CD4-positive, alpha-beta T cell (primary cell): Measurements from ENCODE around the gene PLEKHG4B. TPM values are rescaled to one million over a fixed set of nuclear protein-coding genes. Genes with fewer than 3 reads are reported as not detected.

Experiments
- ATAC-seq: fragments of 200-7000 bp; cut with Tn5 transposase; one replicate; pipeline ENCODE4 v1.10.0; 2022; ENCODE audit warnings: mild to moderate bottlenecking; ENCODE audit not compliant: poor library complexity
- CTCF ChIA-PET: fragments of 350-600 bp; sonication (Branson Sonifier 250); formaldehyde crosslinking; loops from one replicate; lab custom pipeline; 2021; ENCODE audit warnings: antibody characterized with exemption, inconsistent platforms; lab: Charles Lee
- POLR2A ChIA-PET: fragments of 350-600 bp; sonication (Branson Sonifier 250); formaldehyde crosslinking; loops from one replicate; lab custom pipeline; 2021; ENCODE audit warnings: antibody characterized with exemption, inconsistent platforms; lab: Charles Lee
- DNase-seq, 14 experiments: peaks; one replicate each; pipeline ENCODE4 v3.0.0-alpha.2; 2013 to 2020; ENCODE audit warnings: mixed read lengths in 2 of 14
- H3K27ac ChIP-seq, 2 donors: one replicate each; pipeline versions ENCODE4 v1.5.1 to v1.7.0; 2013; ENCODE audit warnings: low read length in 2 of 2, low read depth in 1 of 2, mild to moderate bottlenecking in 1 of 2
- H3K27me3 ChIP-seq, 2 experiments: 1 replicate in 1 of 2; 2 replicates in 1 of 2; pipeline versions ENCODE4 v1.6.1 to v1.7.0; 2013; ENCODE audit warnings: low read length in 2 of 2, control low read depth in 1 of 2, mild to moderate bottlenecking in 1 of 2, moderate library complexity in 1 of 2; ENCODE audit not compliant: insufficient read depth in 2 of 2, control insufficient read depth in 1 of 2
- H3K36me3 ChIP-seq: one replicate; pipeline ENCODE4 v1.6.1; 2013; ENCODE audit warnings: low read length, control low read depth; ENCODE audit not compliant: insufficient read depth
- H3K4me1 ChIP-seq: one replicate; pipeline ENCODE4 v1.6.1; 2013; ENCODE audit warnings: low read length, control low read depth; ENCODE audit not compliant: insufficient read depth
- H3K4me3 ChIP-seq: one replicate; pipeline ENCODE4 v1.5.1; 2013; ENCODE audit warnings: mild to moderate bottlenecking, low read length, moderate library complexity
- H3K9me3 ChIP-seq, 2 experiments: 1 replicate in 1 of 2; 2 replicates in 1 of 2; pipeline versions ENCODE4 v1.6.1 to v1.7.0; 2013; ENCODE audit warnings: low read length in 2 of 2, mild to moderate bottlenecking in 2 of 2, control low read depth in 1 of 2, moderate library complexity in 1 of 2; ENCODE audit not compliant: control insufficient read depth in 1 of 2, insufficient read depth in 1 of 2
- H3K27ac Mint-ChIP-seq: one replicate; pipeline ENCODE4 v1.8.0; 2020; ENCODE audit warnings: mixed read lengths
- H3K27me3 Mint-ChIP-seq: one replicate; pipeline ENCODE4 v1.8.0; 2021; ENCODE audit warnings: mixed read lengths
- H3K36me3 Mint-ChIP-seq: one replicate; pipeline ENCODE4 v1.8.0; 2021; ENCODE audit warnings: low read depth, mixed read lengths
- H3K4me1 Mint-ChIP-seq: one replicate; pipeline ENCODE4 v1.8.0; 2021; ENCODE audit warnings: low read depth, mixed read lengths
- H3K4me3 Mint-ChIP-seq: one replicate; pipeline ENCODE4 v1.8.0; 2020; ENCODE audit warnings: mild to moderate bottlenecking, mixed read lengths
- H3K9me3 Mint-ChIP-seq: one replicate; pipeline ENCODE4 v1.8.0; 2020; ENCODE audit warnings: mixed read lengths
- intact Hi-C, 2 experiments: fragments of 100-400 bp; cut with DNase I in 1 of 2; cut with micrococcal nuclease in 1 of 2; formaldehyde crosslinking; loops; one replicate each; pipeline versions ENCODE4 v1.15.1 to v1.9.0; 2023 to 2025; cut with DNase I, micrococcal nuclease
- total RNA-seq, 174 experiments: library from RNA in 2 of 174; stranded (reverse) in 2 of 174; gene quantifications; one replicate each; pipeline ENCODE4 v1.2.3 and lab custom pipeline; 2021 to 2026
- TF ChIP-seq, protein P1 (sequence below): fragments of 200-600 bp; IDR thresholded peaks from one replicate; pipeline ENCODE4 v1.8.0; 2022; ENCODE audit warnings: antibody characterized with exemption, mild to moderate bottlenecking

The PLEKHG4B gene
- total RNA-seq, 2 experiments from 2014 or later: 0.17 to 0.36 TPM

DNA sequence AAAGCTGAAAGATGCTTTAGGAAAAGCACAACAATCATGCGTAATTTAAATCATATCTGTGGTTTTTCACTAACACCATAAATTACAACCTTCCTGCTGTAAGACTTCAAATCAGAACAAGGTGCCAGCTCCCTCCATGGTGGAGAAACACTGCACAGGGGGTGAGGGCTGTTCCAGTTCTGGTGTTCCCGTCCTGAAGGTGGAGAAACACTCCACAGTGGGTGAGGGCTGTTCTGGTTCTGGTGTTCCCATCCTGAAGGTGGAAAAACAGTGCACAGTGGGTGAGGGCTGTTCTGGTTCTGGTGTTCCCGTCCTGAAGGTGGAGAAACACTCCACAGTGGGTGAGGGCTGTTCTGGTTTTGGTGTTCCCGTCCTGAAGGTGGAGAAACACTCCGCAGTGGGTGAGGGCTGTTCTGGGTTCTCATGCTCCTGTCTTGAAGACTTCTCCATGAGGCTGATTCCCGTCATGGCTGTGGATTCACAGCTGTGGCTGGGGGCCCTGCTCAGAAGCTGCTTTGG lies 12.9 kb downstream of the PLEKHG4B start:
- intact Hi-C loops: no loop called here
- Mint-ChIP-seq H3K9me3 (no peaks in the 10 kb centered on the region), H3K36me3 (no peaks in the 10 kb centered on the region), H3K27ac (no peak overlapping the region), H3K4me3 (no peak overlapping the region), H3K4me1 (no peaks in the 10 kb centered on the region), H3K27me3 (peaks cover 2% of the 10 kb centered on the region)
- H3K9me3 ChIP-seq: peaks cover 0 to 5% of the 10 kb centered on the region in 2 experiments
- TF ChIP-seq, protein P1, sequence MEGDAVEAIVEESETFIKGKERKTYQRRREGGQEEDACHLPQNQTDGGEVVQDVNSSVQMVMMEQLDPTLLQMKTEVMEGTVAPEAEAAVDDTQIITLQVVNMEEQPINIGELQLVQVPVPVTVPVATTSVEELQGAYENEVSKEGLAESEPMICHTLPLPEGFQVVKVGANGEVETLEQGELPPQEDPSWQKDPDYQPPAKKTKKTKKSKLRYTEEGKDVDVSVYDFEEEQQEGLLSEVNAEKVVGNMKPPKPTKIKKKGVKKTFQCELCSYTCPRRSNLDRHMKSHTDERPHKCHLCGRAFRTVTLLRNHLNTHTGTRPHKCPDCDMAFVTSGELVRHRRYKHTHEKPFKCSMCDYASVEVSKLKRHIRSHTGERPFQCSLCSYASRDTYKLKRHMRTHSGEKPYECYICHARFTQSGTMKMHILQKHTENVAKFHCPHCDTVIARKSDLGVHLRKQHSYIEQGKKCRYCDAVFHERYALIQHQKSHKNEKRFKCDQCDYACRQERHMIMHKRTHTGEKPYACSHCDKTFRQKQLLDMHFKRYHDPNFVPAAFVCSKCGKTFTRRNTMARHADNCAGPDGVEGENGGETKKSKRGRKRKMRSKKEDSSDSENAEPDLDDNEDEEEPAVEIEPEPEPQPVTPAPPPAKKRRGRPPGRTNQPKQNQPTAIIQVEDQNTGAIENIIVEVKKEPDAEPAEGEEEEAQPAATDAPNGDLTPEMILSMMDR: no peak
- H3K36me3 ChIP-seq: no peaks in the 10 kb centered on the region
- no peak overlapping the region for H3K4me3 ChIP-seq
- no peaks in the 10 kb centered on the region for H3K4me1 ChIP-seq
- DNase-seq (no peak), ATAC-seq (no peak)
- ChIA-PET CTCF (no interaction called here), POLR2A (no interaction called here)
- H3K27ac ChIP-seq: no peak overlapping the region
- peaks cover 3 to 10% of the 10 kb centered on the region in 2 experiments for H3K27me3 ChIP-seq

DNA sequence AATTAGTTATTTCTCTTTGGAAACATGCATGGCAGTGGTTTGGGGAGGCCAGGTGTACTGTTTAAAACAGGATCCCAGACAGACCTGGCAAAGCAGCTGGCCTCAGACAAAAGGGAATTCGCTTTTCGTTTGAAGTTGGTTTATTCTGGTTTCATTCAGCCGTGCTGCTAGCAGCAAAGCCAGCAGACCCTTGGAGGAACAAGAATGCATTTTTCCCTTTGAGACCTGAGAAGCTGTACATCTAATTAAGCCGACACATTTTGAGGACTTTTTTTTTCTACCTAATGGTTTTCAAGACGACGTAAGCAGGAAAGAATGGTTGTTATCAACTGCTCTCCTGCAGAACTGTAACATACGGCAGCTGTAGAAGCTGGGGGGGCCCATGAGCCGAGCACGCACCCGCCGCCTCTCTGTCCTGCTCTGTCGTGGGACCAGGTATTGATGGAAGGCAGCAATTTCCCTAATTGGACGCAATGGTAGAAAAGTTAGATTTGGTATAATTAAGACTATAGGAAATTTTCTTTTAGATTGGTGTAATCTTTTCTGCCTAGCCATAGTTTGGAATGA lies 13.6 kb downstream of the PLEKHG4B start:
- Mint-ChIP-seq H3K27me3 (no peaks in the 10 kb centered on the region), H3K27ac (no peak overlapping the region), H3K4me1 (no peaks in the 10 kb centered on the region), H3K9me3 (no peaks in the 10 kb centered on the region), H3K36me3 (no peaks in the 10 kb centered on the region), H3K4me3 (no peak overlapping the region)
- H3K4me3 ChIP-seq: no peak overlapping the region
- H3K36me3 ChIP-seq: no peaks in the 10 kb centered on the region
- H3K4me1 ChIP-seq: no peaks in the 10 kb centered on the region
- H3K27me3 ChIP-seq: peaks cover 3 to 6% of the 10 kb centered on the region in 2 experiments
- no peak for DNase-seq
- H3K27ac ChIP-seq: no peak overlapping the region
- peaks cover 0 to 11% of the 10 kb centered on the region in 2 experiments for H3K9me3 ChIP-seq
- no peak for ATAC-seq
- intact Hi-C loops: no loop called here
- ChIA-PET CTCF (no interaction called here), POLR2A (no interaction called here)
- TF ChIP-seq, protein P1: no peak

DNA sequence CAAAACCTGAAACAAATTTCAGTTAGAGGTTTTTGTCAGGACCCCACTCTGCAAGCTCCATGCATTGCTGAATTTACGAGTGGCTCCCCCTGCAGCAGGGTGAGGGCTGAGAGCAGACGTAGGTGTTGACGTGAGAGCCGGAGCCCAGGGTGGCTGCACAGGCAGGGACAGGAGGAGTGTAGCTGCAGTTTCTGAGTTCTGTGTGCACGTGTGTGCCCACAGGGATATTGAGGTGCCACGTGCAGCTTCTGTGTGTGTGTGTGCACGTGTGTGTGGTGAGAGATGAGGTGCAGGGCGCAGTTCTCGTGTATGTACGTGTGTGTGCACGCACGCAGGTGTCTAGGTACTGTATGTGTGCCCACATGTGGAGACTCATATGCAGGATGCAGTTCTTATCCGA lies 14.6 kb downstream of the PLEKHG4B start:
- no peak overlapping the region for H3K4me3 Mint-ChIP-seq

More for the DNA sequence above, 14.6 kb downstream of the PLEKHG4B start:
- H3K9me3 ChIP-seq: peaks cover 0 to 11% of the 10 kb centered on the region in 2 experiments
- H3K4me3 ChIP-seq: no peak overlapping the region
- ATAC-seq (no peak), DNase-seq (no peak)
- CTCF ChIA-PET: no interaction called here
- no peak overlapping the region for H3K27ac Mint-ChIP-seq
- H3K9me3 Mint-ChIP-seq: no peaks in the 10 kb centered on the region
- H3K4me1 Mint-ChIP-seq: no peaks in the 10 kb centered on the region
- no peaks in the 10 kb centered on the region for H3K36me3 Mint-ChIP-seq
- TF ChIP-seq, protein P1: no peak
- POLR2A ChIA-PET: no interaction called here
- intact Hi-C loops: no loop called here
- peaks cover 3 to 6% of the 10 kb centered on the region in 2 experiments for H3K27me3 ChIP-seq
- no peaks in the 10 kb centered on the region for H3K27me3 Mint-ChIP-seq
- no peaks in the 10 kb centered on the region for H3K4me1 ChIP-seq
- H3K27ac ChIP-seq: no peak overlapping the region
- H3K36me3 ChIP-seq: no peaks in the 10 kb centered on the region
